SK-N-SH treated with all-trans-retinoic acid at 6 μM for 48 hours (cell line): ENCODE results near the gene ZFP28.

Experiments used
- ATAC-seq: fragments of 200-7000 bp; cut with Tn5 transposase; 3 replicates; pipeline ENCODE4 v1.9.1; 2020; ENCODE audit warnings: mild to moderate bottlenecking, moderate library complexity
- ARNTL ChIP-seq: fragments of 450-650 bp; formaldehyde crosslinking; IDR thresholded peaks from 2 replicates; pipeline ENCODE4 v1.5.0; 2020; ENCODE audit warnings: low read depth, mild to moderate bottlenecking, moderate library complexity, borderline replicate concordance
- BACH2 ChIP-seq: fragments of 250-450 bp; sonication (Bioruptor Pico); IDR thresholded peaks from 2 replicates; pipeline ENCODE4 v1.9.0; 2021; ENCODE audit warnings: mild to moderate bottlenecking, borderline replicate concordance
- CREB5 ChIP-seq: fragments of 250-450 bp; sonication (Bioruptor Pico); IDR thresholded peaks from 2 replicates; pipeline ENCODE4 v1.5.1; 2020; ENCODE audit warnings: low read depth, mild to moderate bottlenecking, moderate library complexity
- ESRRG ChIP-seq: fragments of 250-450 bp; sonication (Bioruptor Pico); IDR thresholded peaks from 2 replicates; pipeline ENCODE4 v1.6.1; 2021; ENCODE audit warnings: mild to moderate bottlenecking
- GLIS3 ChIP-seq: fragments of 250-450 bp; sonication (Bioruptor Pico); IDR thresholded peaks from 2 replicates; pipeline ENCODE4 v1.5.0; 2020; ENCODE audit warnings: mild to moderate bottlenecking, moderate library complexity
- ISL1 ChIP-seq: fragments of 250-450 bp; sonication (Bioruptor Pico); IDR thresholded peaks from 2 replicates; pipeline ENCODE4 v2.1.2; 2022; ENCODE audit warnings: mild to moderate bottlenecking, moderate library complexity
- OSR1 ChIP-seq: fragments of 250-450 bp; sonication (Bioruptor Pico); IDR thresholded peaks from 2 replicates; pipeline ENCODE4 v1.8.0; 2022; ENCODE audit warnings: moderate library complexity, mild to moderate bottlenecking, inconsistent platforms
- PATZ1 ChIP-seq: fragments of 250-450 bp; sonication (Bioruptor Pico); IDR thresholded peaks from 2 replicates; pipeline ENCODE4 v1.8.0; 2020; ENCODE audit warnings: mild to moderate bottlenecking, moderate library complexity, borderline replicate concordance
- PPARA ChIP-seq: fragments of 250-450 bp; sonication (Bioruptor Pico); IDR thresholded peaks from 2 replicates; pipeline ENCODE4 v1.5.0; 2020; ENCODE audit warnings: mild to moderate bottlenecking, borderline replicate concordance
- RARB ChIP-seq: fragments of 250-450 bp; sonication (Bioruptor Pico); IDR thresholded peaks from 2 replicates; pipeline ENCODE4 v1.8.0; 2021; ENCODE audit warnings: mild to moderate bottlenecking, moderate library complexity
- SNAI2 ChIP-seq: fragments of 250-450 bp; sonication (Bioruptor Pico); IDR thresholded peaks from 2 replicates; pipeline ENCODE4 v1.5.0; 2020; ENCODE audit warnings: mild to moderate bottlenecking, moderate library complexity
- TCF4 ChIP-seq: fragments of 250-450 bp; sonication (Bioruptor Pico); IDR thresholded peaks from 2 replicates; pipeline ENCODE4 v1.8.0; 2021; ENCODE audit warnings: mild to moderate bottlenecking, moderate library complexity, borderline replicate concordance
- ZC3H10 ChIP-seq: fragments of 250-450 bp; sonication (Bioruptor Pico); IDR thresholded peaks from 2 replicates; pipeline ENCODE4 v1.5.1; 2021; ENCODE audit warnings: mild to moderate bottlenecking, moderate library complexity
- ZFP3 ChIP-seq: fragments of 250-450 bp; sonication (Bioruptor Pico); IDR thresholded peaks from 2 replicates; pipeline ENCODE4 v1.5.0; 2020; ENCODE audit warnings: mild to moderate bottlenecking, moderate library complexity
- ZFP30 ChIP-seq: fragments of 450-650 bp; formaldehyde crosslinking; IDR thresholded peaks from 2 replicates; pipeline ENCODE4 v1.5.0; 2022; ENCODE audit warnings: mild to moderate bottlenecking, moderate library complexity
- ZNF565 ChIP-seq: fragments of 450-650 bp; formaldehyde crosslinking; conservative IDR thresholded peaks from 2 replicates; pipeline ENCODE4 v1.5.0; 2020; ENCODE audit warnings: low read depth, mild to moderate bottlenecking, moderate library complexity
- ZNF70 ChIP-seq: fragments of 450-650 bp; formaldehyde crosslinking; IDR thresholded peaks from 2 replicates; pipeline ENCODE4 v1.5.0; 2020; ENCODE audit warnings: mild to moderate bottlenecking, moderate library complexity
- TF ChIP-seq, protein P1 (sequence below): fragments of 250-450 bp; sonication (Bioruptor Pico); IDR thresholded peaks from 2 replicates; pipeline ENCODE4 v1.5.1; 2021; ENCODE audit warnings: mild to moderate bottlenecking, moderate library complexity
- TF ChIP-seq, protein P2 (sequence below): fragments of 250-450 bp; sonication (Bioruptor Pico); IDR thresholded peaks from 2 replicates; pipeline ENCODE4 v1.5.0; 2020; ENCODE audit warnings: mild to moderate bottlenecking, moderate library complexity
- TF ChIP-seq, protein P3 (sequence below): fragments of 250-450 bp; sonication (Bioruptor Pico); IDR thresholded peaks from 2 replicates; pipeline ENCODE4 v1.8.0; 2021; ENCODE audit warnings: low read depth, mild to moderate bottlenecking, moderate library complexity, borderline replicate concordance

ZFP28 gene

GRCh38 chr19:56594783-56595547 is 56.2 kb downstream of the ZFP28 start, which contains the start of gene ZNF71:
TSS of gene ZNF71 (plus strand) at chr19:56595302. CDS start at chr19:56601559, 6,257 bp downstream.
- no peak for TF ChIP-seq ZFP30
- no peak for TF ChIP-seq BACH2 (CRISPR knock-in tag)
- no peak for TF ChIP-seq GLIS3 (CRISPR knock-in tag)
- no peak for TF ChIP-seq PATZ1 (CRISPR knock-in tag)
- TF ChIP-seq, protein P1, sequence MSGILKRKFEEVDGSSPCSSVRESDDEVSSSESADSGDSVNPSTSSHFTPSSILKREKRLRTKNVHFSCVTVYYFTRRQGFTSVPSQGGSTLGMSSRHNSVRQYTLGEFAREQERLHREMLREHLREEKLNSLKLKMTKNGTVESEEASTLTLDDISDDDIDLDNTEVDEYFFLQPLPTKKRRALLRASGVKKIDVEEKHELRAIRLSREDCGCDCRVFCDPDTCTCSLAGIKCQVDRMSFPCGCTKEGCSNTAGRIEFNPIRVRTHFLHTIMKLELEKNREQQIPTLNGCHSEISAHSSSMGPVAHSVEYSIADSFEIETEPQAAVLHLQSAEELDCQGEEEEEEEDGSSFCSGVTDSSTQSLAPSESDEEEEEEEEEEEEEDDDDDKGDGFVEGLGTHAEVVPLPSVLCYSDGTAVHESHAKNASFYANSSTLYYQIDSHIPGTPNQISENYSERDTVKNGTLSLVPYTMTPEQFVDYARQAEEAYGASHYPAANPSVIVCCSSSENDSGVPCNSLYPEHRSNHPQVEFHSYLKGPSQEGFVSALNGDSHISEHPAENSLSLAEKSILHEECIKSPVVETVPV (CRISPR knock-in tag), result no peak
- TF ChIP-seq OSR1 (CRISPR knock-in tag), result no peak
- TF ChIP-seq ISL1 (CRISPR knock-in tag), result no peak
- no peak for TF ChIP-seq ESRRG (CRISPR knock-in tag)
- TF ChIP-seq, protein P2, sequence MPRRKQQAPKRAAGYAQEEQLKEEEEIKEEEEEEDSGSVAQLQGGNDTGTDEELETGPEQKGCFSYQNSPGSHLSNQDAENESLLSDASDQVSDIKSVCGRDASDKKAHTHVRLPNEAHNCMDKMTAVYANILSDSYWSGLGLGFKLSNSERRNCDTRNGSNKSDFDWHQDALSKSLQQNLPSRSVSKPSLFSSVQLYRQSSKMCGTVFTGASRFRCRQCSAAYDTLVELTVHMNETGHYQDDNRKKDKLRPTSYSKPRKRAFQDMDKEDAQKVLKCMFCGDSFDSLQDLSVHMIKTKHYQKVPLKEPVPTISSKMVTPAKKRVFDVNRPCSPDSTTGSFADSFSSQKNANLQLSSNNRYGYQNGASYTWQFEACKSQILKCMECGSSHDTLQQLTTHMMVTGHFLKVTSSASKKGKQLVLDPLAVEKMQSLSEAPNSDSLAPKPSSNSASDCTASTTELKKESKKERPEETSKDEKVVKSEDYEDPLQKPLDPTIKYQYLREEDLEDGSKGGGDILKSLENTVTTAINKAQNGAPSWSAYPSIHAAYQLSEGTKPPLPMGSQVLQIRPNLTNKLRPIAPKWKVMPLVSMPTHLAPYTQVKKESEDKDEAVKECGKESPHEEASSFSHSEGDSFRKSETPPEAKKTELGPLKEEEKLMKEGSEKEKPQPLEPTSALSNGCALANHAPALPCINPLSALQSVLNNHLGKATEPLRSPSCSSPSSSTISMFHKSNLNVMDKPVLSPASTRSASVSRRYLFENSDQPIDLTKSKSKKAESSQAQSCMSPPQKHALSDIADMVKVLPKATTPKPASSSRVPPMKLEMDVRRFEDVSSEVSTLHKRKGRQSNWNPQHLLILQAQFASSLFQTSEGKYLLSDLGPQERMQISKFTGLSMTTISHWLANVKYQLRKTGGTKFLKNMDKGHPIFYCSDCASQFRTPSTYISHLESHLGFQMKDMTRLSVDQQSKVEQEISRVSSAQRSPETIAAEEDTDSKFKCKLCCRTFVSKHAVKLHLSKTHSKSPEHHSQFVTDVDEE, result no peak
- no peak for TF ChIP-seq ZNF70 (CRISPR knock-in tag)
- TF ChIP-seq TCF4, result no peak
- no peak for TF ChIP-seq CREB5 (CRISPR knock-in tag)
- no peak for TF ChIP-seq ZC3H10 (CRISPR knock-in tag)
- TF ChIP-seq SNAI2 (CRISPR knock-in tag), result no peak
- TF ChIP-seq ARNTL, result no peak
- no peak for TF ChIP-seq ZNF565 (CRISPR knock-in tag)
- TF ChIP-seq PPARA (CRISPR knock-in tag), result no peak
- TF ChIP-seq ZFP3 (CRISPR knock-in tag), result no peak
- TF ChIP-seq, all 23 proteins: peak for 0
- peak; percentile 98 for ATAC-seq

DNA sequence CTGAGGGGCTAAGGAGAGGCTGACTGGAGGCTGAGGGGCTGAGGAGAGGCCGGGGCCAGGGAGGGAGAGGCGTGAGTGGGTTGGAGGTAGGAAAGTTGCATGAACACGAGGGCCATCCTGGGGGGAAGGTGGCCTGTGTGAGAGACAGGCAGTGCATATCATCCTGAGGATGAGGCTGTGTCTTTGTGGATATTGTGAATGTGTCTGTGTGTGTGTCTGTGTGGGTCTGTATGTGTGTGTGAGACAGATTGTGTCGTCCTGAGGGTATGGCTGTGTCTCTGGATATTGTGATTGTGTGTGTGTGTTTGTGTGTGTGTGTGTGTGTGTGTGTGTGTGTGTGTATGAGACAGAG is 56.8 kb downstream of the ZFP28 start:
- peak; percentile 73 for ATAC-seq
- TF ChIP-seq, protein P1 (CRISPR knock-in tag), result no peak
- TF ChIP-seq ZNF70 (CRISPR knock-in tag) (no peak), ISL1 (CRISPR knock-in tag) (no peak), SNAI2 (CRISPR knock-in tag) (no peak), PPARA (CRISPR knock-in tag) (no peak), TCF4 (no peak), ZFP3 (CRISPR knock-in tag) (no peak), OSR1 (CRISPR knock-in tag) (no peak), PATZ1 (CRISPR knock-in tag) (no peak), ZFP30 (no peak), RARB (CRISPR knock-in tag) (no peak), CREB5 (CRISPR knock-in tag) (no peak), BACH2 (CRISPR knock-in tag) (no peak)
- TF ChIP-seq, protein P3, sequence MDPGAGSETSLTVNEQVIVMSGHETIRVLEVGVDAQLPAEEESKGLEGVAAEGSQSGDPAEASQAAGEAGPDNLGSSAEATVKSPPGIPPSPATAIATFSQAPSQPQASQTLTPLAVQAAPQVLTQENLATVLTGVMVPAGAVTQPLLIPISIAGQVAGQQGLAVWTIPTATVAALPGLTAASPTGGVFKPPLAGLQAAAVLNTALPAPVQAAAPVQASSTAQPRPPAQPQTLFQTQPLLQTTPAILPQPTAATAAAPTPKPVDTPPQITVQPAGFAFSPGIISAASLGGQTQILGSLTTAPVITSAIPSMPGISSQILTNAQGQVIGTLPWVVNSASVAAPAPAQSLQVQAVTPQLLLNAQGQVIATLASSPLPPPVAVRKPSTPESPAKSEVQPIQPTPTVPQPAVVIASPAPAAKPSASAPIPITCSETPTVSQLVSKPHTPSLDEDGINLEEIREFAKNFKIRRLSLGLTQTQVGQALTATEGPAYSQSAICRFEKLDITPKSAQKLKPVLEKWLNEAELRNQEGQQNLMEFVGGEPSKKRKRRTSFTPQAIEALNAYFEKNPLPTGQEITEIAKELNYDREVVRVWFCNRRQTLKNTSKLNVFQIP, result no peak
- TF ChIP-seq, protein P2, result no peak
